Tibial nerve (tissue), 4 donors: ENCODE results near the gene NABP2.

ENCODE experiments used
- EP300 ChIP-seq, 2 donors: sonication (generic); formaldehyde crosslinking; IDR thresholded peaks; one replicate each; pipeline ENCODE4 v1.6.1; 2017; ENCODE audit warnings: antibody characterized with exemption in 2 of 2, mild to moderate bottlenecking in 1 of 2
- POLR2A ChIP-seq, 2 donors: fragments of 450-650 bp; IDR thresholded peaks; one replicate each; pipeline ENCODE4 v1.6.1; 2017; ENCODE audit warnings: antibody characterized with exemption in 2 of 2, mild to moderate bottlenecking in 2 of 2, moderate library complexity in 2 of 2
- TF ChIP-seq, protein P1 (sequence below), 5 experiments: fragments of 200-600 bp in 3 of 5; fragments of 450-650 bp in 2 of 5; sonication (generic) in 3 of 5; IDR thresholded peaks; one replicate each; pipeline ENCODE4 v1.5.1; 2016 to 2019; ENCODE audit warnings: antibody characterized with exemption in 5 of 5, mild to moderate bottlenecking in 3 of 5, moderate library complexity in 2 of 5

DNA sequence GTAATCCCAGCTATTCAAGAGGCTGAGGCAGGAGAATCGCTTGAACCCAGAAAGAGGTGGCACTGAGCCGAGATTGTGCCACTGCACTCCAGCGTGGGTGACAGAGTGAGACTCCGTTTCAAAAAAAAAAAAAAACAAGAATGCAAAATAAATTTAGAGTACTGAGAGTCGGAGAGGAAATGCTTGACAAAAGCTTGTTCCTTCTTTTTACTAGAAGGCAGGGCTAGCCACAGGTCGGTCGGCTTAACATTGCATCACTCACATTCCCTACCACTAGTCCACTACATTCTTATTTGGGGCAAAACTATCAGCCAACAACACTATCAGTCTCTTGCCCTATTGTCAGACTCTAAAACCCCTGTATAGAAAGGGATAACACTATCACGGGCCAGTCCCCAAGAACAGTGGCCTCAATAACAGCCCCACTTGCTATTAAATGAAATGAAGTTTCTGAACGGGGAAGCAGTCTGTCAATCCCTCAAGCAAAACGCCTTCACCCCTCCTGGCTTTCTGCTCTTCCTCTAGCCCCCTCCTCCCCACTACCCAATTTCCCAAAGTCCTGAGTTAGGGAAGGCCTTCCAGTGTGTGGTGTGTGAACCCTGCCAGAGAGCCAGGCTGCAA is 3.4 kb upstream of the NABP2 start:
- TF ChIP-seq POLR2A (IDR thresholded peaks at IDR 0.05), result no peak
- TF ChIP-seq, protein P1, sequence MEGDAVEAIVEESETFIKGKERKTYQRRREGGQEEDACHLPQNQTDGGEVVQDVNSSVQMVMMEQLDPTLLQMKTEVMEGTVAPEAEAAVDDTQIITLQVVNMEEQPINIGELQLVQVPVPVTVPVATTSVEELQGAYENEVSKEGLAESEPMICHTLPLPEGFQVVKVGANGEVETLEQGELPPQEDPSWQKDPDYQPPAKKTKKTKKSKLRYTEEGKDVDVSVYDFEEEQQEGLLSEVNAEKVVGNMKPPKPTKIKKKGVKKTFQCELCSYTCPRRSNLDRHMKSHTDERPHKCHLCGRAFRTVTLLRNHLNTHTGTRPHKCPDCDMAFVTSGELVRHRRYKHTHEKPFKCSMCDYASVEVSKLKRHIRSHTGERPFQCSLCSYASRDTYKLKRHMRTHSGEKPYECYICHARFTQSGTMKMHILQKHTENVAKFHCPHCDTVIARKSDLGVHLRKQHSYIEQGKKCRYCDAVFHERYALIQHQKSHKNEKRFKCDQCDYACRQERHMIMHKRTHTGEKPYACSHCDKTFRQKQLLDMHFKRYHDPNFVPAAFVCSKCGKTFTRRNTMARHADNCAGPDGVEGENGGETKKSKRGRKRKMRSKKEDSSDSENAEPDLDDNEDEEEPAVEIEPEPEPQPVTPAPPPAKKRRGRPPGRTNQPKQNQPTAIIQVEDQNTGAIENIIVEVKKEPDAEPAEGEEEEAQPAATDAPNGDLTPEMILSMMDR (IDR thresholded peaks at IDR 0.05), result no peak
- no peak for TF ChIP-seq EP300 (IDR thresholded peaks at IDR 0.05)
